Subcutaneous adipose tissue (tissue), 4 donors: ENCODE data around the gene DBI. TPM values are rescaled to one million over a fixed set of nuclear protein-coding genes. Genes with fewer than 3 reads are reported as not detected.

Source experiments
- total RNA-seq, 4 donors: library from RNA; depleted of rRNA; stranded (reverse); fragments of >200 nt; gene quantifications; one replicate each; pipeline ENCODE4 v1.1.0, GENCODE V29; 2016
- TF ChIP-seq, protein P1 (sequence below): fragments of 450-650 bp; IDR thresholded peaks from one replicate; pipeline ENCODE4 v1.5.1; 2016; ENCODE audit warnings: low read depth, mild to moderate bottlenecking, control low read depth, antibody characterized with exemption, moderate library complexity

DBI gene
- 100 to 1,000 TPM; 187 to 480 (median 327) TPM for total RNA-seq

DNA sequence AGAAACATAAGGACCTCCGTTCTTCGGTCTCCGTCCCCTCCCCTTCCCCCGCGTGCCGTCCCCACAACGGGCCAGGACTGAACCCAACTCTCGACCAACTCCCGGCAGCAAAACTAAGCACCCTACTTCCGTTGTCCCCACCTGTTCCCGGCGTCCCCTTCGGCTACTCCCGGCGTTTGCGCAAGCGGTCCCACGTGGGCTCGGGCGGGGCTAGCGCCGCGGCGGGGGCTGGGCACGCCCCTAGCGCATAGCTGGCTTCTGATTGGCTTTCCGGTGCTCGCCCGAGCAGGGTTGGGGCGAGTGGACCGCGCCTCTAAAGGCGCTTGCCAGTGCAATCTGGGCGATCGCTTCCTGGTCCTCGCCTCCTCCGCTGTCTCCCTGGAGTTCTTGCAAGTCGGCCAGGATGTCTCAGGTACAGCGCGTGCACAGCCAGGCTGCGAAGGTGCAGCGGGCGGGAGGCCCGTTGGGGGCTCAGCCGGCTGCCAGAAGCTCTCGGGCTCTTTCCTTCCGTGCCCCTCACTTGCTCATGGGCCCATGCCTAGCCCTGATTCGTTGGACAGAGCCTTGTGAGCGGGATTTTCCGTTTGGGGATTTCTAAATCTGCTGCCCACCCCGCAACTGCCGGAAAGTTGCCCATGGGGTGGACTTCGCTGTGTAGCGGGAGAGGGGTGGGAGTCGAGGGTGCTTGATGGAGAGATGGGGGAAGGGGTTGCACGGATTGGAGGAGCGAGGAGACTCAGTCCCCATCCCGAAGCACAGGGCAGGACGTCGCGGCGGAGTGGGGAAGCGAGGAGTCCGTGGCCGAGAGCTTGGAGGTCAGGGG lies at the start of gene DBI, which contains the start of gene C2orf76:
Gene DBI (plus strand): TSS at position 329 of the 823 bp plus-strand sequence. CDS start 75 bp downstream, at position 404.
Gene C2orf76 (minus strand): TSS at position 186 of the 823 bp plus-strand sequence. CDS start 26,875 bp downstream, outside the sequence.
- TF ChIP-seq, protein P1, sequence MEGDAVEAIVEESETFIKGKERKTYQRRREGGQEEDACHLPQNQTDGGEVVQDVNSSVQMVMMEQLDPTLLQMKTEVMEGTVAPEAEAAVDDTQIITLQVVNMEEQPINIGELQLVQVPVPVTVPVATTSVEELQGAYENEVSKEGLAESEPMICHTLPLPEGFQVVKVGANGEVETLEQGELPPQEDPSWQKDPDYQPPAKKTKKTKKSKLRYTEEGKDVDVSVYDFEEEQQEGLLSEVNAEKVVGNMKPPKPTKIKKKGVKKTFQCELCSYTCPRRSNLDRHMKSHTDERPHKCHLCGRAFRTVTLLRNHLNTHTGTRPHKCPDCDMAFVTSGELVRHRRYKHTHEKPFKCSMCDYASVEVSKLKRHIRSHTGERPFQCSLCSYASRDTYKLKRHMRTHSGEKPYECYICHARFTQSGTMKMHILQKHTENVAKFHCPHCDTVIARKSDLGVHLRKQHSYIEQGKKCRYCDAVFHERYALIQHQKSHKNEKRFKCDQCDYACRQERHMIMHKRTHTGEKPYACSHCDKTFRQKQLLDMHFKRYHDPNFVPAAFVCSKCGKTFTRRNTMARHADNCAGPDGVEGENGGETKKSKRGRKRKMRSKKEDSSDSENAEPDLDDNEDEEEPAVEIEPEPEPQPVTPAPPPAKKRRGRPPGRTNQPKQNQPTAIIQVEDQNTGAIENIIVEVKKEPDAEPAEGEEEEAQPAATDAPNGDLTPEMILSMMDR: no peak

DNA sequence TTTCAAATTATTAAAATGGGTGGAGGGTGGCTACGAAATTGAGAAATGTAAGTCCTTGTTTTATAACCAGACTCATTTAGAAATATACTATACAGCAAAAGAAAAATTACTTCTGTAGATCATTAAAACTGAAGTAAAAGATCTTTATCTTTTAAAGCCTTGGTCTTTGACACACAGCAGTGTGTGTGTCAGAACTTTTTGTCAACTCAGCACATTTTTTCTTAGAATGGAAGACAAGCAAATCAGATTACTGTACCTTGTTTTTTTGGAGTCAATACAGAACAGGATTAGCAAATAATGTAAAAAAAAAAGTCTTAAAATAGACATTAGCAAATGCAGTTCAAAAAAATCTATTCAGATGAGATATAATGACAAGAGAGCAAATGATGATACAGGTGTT lies 49.2 kb upstream of the DBI start:
- TF ChIP-seq, protein P1: no peak

DNA sequence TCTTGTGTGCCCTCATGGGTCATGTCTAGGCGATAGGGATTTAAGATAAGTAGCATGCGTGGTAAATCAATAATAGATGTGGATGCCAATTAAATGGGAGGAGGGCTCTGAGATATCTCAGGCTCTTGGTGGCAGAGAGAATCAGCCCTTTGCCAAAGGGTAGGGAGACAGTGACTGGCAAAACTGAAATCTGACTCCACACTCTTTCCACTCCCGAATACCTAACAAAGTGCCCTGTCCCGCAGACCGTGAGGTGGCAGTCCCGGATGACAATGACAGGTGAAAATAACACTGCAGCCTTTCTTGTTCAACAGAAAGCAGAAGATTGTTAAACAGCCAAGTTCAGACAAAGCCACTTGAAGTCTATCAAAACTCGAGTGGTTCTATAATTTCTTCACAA lies 47.2 kb upstream of the DBI start:
- TF ChIP-seq, protein P1: no peak

DNA sequence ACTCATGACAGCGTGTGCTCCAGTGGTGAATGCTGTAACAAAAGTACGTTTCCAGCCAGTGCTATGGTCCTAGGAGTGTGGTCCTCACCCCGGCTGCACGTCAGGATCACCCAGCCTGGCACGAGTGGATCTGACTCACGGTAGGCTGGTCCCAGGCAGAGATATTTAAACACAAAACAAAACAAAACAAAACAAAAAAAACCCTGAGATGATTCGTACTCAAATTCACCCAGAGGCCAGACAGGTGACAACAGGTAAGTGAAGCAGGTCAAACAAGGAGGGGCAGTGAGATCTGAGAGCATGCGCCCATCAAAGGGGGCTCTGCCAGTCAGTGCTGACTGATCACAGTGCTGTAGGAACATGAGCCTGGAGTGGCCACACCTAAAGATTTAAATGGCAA lies 43.3 kb upstream of the DBI start:
- TF ChIP-seq, protein P1: no peak

DNA sequence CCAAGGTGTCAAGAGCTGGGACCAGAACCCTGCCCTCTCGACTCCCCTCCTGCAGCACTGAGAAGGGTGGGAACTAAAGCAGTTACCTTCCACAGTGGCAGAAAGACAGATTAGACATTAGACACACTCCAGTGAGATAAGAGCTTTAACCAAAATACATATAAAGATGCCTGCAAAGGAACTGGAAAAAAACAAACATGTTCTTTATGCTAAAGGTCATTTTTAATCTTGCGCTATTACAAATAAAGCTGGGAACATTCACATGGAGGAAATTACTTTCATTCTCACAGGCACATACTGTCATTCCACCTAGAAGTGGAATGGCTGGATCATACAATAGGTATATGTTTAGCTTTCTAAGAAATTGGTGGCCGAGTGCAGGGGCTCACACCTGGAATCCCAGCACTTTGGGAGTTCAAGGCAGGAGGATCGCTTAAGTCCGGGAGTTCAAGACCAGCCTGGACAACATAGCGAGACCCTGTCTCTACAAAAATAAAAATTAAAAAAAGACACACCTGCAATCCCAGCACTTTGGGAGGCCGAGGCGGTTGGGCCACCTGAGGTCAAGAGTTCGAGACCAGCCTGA lies 42.0 kb upstream of the DBI start:
- TF ChIP-seq, protein P1: no peak

DNA sequence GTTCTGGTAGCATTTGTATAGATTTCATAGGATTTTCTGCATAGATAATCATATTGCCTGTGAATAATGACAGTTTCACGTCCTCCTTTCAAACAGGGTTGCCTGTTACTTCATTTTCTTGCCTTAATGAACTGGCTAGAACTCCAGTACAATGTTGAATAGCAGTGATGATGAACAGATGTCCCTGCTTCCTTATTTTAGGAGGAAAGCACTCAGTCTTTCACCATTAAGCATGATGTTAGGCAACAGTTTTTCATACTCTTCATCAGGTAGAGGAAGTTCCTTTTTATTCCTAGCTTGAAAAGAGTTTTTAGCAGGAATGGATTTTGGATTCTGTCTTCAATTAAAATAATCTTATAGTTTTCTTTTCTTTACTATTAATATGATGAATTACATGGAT lies 39.8 kb upstream of the DBI start:
- TF ChIP-seq, protein P1: no peak

DNA sequence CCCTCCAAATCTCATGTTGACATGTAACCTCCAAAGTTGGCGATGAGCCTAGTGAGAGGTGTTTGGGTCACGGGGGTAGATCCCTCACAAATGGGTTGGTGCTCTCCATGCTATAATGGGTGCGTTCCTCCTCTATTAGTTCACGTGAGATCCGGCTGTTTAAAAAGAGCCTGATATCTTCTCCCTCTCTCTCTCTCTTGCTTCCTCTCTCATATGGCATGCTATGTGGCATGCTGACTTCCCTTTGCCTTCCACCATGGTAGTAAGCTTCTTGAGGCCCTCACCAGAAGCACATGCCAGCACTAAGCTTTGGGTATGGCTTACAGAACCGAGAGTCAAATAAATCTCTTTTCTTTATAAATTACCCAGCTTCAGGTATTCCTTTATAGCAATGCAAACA lies 39.3 kb upstream of the DBI start:
- TF ChIP-seq, protein P1: no peak
